GM13976 (cell line): Measurements from ENCODE around the gene PRKAB1.

Experiments
- DNase-seq: peaks from one replicate; pipeline ENCODE4 v3.0.0; 2012; ENCODE audit warnings: low spot score
- in situ Hi-C: fragments of 300-500 bp; cut with MboI; formaldehyde crosslinking; loops from one replicate; pipeline ENCODE4 v1.12.0; 2022; ENCODE audit warnings: low sequenced_read_pairs, mixed read lengths, inconsistent platforms; ENCODE audit not compliant: unreplicated experiment
- TF ChIP-seq, protein P1 (sequence below): IDR thresholded peaks from 2 replicates; pipeline ENCODE4 v1.5.1; 2012; ENCODE audit warnings: borderline replicate concordance, mild to moderate bottlenecking; ENCODE audit not compliant: insufficient read depth; ENCODE audit errors: extremely low read depth, missing control alignments, control extremely low read depth

Gene PRKAB1

GRCh38 chr12:119682639-119683252, 14.8 kb downstream of the PRKAB1 start:
- no peak for DNase-seq
- TF ChIP-seq, protein P1, sequence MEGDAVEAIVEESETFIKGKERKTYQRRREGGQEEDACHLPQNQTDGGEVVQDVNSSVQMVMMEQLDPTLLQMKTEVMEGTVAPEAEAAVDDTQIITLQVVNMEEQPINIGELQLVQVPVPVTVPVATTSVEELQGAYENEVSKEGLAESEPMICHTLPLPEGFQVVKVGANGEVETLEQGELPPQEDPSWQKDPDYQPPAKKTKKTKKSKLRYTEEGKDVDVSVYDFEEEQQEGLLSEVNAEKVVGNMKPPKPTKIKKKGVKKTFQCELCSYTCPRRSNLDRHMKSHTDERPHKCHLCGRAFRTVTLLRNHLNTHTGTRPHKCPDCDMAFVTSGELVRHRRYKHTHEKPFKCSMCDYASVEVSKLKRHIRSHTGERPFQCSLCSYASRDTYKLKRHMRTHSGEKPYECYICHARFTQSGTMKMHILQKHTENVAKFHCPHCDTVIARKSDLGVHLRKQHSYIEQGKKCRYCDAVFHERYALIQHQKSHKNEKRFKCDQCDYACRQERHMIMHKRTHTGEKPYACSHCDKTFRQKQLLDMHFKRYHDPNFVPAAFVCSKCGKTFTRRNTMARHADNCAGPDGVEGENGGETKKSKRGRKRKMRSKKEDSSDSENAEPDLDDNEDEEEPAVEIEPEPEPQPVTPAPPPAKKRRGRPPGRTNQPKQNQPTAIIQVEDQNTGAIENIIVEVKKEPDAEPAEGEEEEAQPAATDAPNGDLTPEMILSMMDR: no peak
- in situ Hi-C loops: no loop called here

DNA sequence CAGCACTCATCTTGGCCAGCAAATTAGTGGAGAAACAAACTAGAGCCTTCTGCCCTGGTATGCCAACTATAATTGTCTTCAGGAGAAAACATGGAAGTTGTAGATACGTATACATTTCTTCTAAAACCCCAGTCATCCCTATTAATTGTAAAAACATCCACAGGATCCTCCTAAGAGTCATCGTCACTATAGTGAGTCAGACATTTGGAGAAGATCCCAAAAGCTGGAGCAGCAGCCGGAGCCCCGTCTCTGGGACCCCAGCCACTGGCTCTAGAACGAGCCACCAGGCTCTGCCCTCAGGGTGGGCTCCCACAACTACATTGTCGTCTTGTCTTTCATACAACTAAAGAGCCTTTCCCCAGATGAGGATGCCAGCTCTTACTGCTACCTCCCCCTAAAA, 15.5 kb downstream of the PRKAB1 start:
- DNase-seq: no peak
- TF ChIP-seq, protein P1: no peak
- in situ Hi-C loops: no loop called here

DNA sequence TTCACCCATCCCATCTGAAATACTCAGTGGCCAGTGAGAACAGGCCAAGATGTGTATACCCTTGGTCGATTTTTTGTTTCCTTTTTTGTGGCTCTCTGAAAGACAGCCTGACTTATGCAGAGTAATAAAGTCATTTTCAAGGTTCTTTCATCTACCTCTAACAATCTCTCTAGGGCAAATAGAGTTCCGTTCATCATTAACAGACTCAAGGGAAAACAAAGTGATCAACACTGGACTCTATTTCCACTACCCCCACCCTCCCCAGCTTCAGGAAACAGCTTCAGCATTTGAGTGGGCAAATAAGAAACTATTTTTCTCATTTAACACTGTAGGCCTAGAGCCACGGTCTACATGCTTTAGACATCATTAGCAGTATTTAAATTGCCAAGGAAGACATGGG, 15.9 kb downstream of the PRKAB1 start:
- in situ Hi-C loops: no loop called here
- TF ChIP-seq, protein P1: no peak
- no peak for DNase-seq

- no peak for DNase-seq
- in situ Hi-C loops: no loop called here
- TF ChIP-seq, protein P1: no peak
Measured at GRCh38 chr12:119684711-119685369, 16.9 kb downstream of the PRKAB1 start.

GRCh38 chr12:119685375-119685774, 17.4 kb downstream of the PRKAB1 start:
- no peak for DNase-seq
- TF ChIP-seq, protein P1: no peak
- in situ Hi-C loops: no loop called here

GRCh38 chr12:119686355-119686754, 18.4 kb downstream of the PRKAB1 start:
- in situ Hi-C loops: no loop called here
- no peak for DNase-seq
- TF ChIP-seq, protein P1: no peak
